NCI-H345 (cell line): ENCODE data around the gene CYP11A1.
"Not testable (repeated sequence)": the region's sequence is repeated elsewhere in the genome, so short reads cannot be mapped to it uniquely, and the experiment has no call there.

Experiments
- DNase-seq: peaks from one replicate; lab custom pipeline; 2025; lab: John Stamatoyannopoulos, UW

CYP11A1 gene

GRCh38 chr15:74374648-74375302 lies 7.3 kb upstream of the CYP11A1 start:
- peak; percentile 58 for DNase-seq

GRCh38 chr15:74373731-74374647 lies 6.5 kb upstream of the CYP11A1 start:
- DNase-seq, result peak; percentile 91

GRCh38 chr15:74373056-74373650 lies 5.7 kb upstream of the CYP11A1 start:
- no peak for DNase-seq

GRCh38 chr15:74370471-74370870 lies 3.0 kb upstream of the CYP11A1 start:
- DNase-seq, result no peak

GRCh38 chr15:74369756-74370155 lies 2.3 kb upstream of the CYP11A1 start:
- DNase-seq, result no peak

- no peak for DNase-seq
Measured at GRCh38 chr15:74369084-74369745, 1.8 kb upstream of the CYP11A1 start.

GRCh38 chr15:74368121-74368520 lies 675 bp upstream of the CYP11A1 start:
- DNase-seq, result no peak

- DNase-seq, result no peak
Measured at GRCh38 chr15:74365598-74366445, 1.6 kb downstream of the CYP11A1 start.

GRCh38 chr15:74364936-74365597 lies 2.4 kb downstream of the CYP11A1 start:
- no peak for DNase-seq

- no peak for DNase-seq
Measured at GRCh38 chr15:74362482-74362881, 5.0 kb downstream of the CYP11A1 start.

- DNase-seq, result not testable (repeated sequence)
Measured at GRCh38 chr15:74360855-74361254, 6.6 kb downstream of the CYP11A1 start.

- not testable (repeated sequence) for DNase-seq
Measured at GRCh38 chr15:74359376-74359775, 8.1 kb downstream of the CYP11A1 start.

- DNase-seq, result not testable (repeated sequence)
Measured at GRCh38 chr15:74357514-74357913, 9.9 kb downstream of the CYP11A1 start.

GRCh38 chr15:74356050-74356449 lies 11.4 kb downstream of the CYP11A1 start:
- not testable (repeated sequence) for DNase-seq

- not testable (repeated sequence) for DNase-seq
Measured at GRCh38 chr15:74353992-74354391, 13.5 kb downstream of the CYP11A1 start.

- no peak for DNase-seq
Measured at GRCh38 chr15:74352393-74352910, 15.0 kb downstream of the CYP11A1 start.

- DNase-seq, result no peak
Measured at GRCh38 chr15:74351670-74352069, 15.8 kb downstream of the CYP11A1 start.

- DNase-seq, result no peak
Measured at GRCh38 chr15:74350295-74351275, 16.9 kb downstream of the CYP11A1 start.

GRCh38 chr15:74349241-74349778 lies 18.1 kb downstream of the CYP11A1 start:
- peak; percentile 1 for DNase-seq
